GM21381 (cell line): ENCODE measurements around the gene ACTA2.
A peak's percentile ranks its signal among the peaks of the same experiment; 100 is the strongest.

Experiments used
- ATAC-seq: cut with Tn5 transposase; IDR thresholded peaks from one replicate; pipeline ENCODE4 v1.9.1; 2021; ENCODE audit warnings: mild to moderate bottlenecking, moderate library complexity; ENCODE audit not compliant: unreplicated experiment

ACTA2 gene

DNA sequence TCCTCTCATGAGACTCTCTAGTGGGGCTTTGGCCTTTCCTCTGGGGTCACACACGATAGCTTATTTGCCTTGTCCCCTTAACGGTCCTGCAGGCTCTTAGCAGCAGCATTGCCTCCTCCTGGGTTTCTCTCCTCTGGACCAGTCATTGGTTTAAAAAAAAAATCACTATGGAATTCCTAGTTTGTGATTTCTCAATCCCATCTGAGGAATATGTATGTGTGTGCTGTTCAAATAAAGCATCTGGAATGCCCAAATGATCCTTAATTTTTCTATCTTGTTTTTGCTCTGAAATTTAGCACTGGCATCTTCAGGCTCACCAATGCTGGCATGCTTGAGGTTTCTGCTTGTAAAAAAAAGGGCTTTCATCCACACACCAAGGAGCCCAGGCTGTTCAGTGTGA lies 30.5 kb downstream of the ACTA2 start:
- ATAC-seq, result no peak

DNA sequence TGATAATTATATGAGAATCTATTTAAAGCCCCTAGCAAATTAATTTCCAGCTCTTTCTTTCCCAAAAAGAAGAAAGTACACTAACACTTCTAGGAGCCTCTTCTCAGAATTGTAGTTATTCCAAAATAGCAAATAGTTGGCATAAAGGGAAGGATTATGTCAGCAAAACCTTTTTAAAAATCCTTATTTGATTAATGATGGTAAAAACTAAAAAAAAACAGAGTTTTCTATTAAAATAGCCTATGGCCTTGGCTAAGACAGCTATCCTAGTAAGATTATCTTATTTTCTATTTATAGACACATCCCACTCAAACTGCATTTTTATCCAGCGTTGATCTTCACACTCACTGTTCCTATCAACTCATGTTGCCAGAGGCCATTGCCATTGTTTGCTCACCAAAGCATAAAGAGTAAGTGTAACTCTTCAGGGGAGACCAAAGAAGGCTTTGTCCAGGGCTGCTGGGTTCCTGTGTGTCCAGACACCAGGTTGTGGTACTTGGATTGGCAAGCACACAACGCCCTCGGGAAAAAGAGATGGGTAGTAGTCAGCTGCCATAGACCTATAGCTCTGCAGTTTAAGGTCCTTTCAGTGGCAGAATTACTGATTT lies 31.5 kb downstream of the ACTA2 start:
- ATAC-seq, result no peak

DNA sequence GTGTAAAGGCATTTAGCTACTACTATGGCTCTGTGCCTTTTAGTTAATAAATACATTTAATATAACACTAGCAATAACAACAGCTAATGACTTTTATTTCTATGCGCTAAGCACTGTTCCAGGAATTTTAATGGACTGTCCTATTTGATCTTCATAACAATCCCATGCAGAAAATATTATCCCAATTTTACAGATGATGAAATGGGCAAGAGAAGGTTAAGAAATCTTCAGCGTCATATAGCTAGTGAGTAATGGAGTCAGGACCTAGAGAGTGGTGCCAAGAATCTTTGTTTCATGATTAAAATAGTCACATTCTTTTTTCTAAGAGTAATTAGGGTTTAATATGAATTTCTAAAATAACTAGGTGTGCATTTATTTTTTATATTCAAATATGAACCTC lies 32.4 kb downstream of the ACTA2 start:
- ATAC-seq, result no peak

DNA sequence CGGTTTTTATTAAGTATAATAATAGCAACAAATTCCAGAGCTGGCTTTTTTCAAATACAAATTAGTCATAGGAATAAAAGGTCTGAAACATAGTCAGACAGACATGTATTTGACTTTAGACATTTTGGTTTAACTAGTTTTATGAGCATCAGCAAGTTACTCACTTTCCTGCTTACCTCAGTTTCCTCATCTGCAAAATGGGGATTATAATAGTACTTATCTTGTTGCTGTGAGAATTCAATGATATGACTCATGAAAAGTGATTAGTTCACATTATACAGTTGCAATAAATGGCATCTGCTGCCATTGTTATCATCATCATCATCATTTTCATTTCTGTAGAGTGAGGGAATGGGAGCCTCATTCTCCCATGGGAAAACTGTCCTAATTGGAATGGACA lies 33.5 kb downstream of the ACTA2 start:
- ATAC-seq, result no peak

DNA sequence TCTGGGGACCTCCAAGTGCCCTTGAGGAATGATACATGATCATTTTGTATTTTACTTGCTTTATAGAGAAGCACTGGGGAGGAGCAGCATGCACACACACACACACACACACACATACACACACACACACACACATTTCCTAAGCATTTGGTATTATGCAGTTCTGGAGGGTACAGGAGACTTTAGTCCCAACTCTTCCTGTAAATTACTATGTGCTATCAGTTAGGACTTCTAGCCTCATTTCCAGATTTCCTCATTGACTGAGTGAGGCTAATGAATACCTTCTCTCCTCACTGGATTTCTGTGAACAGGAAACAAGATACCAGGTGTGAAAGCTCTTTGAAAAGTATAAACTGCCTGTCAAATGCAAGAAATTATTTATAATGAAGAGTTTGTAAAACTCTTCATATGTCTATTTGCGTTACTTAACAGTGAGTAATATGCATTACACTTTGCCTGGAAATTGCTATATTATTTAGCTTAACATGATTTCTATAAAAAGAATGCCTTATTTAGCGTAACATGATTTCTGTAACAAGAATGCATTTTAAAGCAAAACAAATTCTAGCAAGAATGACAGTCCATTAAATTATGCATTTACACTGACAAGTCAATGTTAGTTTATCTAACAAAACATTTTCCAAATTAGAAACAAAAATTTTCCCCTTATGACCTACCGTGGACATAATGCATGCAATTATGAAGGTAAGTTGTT lies 34.2 kb downstream of the ACTA2 start:
- no peak for ATAC-seq

DNA sequence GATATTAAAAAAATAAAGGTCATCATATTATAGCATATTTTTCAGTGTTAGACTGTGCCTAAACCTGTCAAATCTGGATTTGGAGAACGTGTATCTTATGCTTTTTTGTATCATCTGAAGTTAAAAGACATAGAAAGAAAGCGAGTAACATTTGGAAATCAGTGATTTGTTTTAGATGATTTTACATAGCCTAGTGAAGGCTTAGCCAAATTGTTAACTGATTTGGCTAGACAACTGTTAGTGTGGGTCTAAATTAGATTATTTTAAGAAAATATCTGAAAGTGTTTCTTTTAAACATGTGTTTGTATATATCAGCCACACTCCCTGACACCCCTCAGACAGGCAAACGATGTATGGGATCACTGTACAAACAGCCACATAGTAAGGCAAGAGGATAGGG lies 35.6 kb downstream of the ACTA2 start:
- no peak for ATAC-seq

DNA sequence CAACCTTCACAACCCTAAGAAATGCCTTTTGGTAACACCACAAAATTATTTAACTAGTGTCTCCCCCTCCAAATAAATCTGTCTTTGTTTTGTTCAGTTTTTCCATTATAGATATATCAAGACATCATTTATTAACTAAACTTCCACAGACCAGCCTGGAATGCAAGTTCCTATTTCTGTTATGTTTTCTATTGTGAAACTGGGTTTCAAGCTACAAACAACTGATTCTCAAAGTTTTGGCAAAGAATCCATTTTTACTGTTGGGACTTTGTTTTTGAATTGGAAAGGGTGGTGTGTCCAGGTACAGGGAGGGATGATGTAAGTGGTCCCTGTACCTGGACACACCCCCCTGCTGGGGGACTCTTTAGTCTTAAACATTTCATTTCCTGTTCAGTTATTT lies 36.3 kb downstream of the ACTA2 start:
- no peak for ATAC-seq

DNA sequence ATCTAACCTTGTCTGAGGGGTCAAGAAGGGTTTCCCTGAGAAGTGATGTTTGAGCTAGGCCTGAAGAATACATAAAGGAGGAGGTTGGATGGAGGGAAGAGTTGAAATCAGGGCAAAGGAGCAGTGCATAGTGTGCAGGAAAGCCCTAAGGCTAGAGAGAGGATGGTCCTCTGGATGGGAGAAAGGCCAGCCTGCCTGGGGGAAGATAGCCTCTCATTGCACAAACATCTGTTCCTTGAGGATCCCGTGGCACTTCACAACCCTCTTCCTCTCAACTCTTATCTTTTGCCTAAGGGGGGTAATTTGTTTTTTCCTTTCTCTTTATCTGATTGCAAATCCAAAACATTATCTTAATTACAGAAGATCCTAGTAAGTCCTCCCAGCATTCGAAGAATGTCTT lies 36.8 kb downstream of the ACTA2 start:
- no peak for ATAC-seq

DNA sequence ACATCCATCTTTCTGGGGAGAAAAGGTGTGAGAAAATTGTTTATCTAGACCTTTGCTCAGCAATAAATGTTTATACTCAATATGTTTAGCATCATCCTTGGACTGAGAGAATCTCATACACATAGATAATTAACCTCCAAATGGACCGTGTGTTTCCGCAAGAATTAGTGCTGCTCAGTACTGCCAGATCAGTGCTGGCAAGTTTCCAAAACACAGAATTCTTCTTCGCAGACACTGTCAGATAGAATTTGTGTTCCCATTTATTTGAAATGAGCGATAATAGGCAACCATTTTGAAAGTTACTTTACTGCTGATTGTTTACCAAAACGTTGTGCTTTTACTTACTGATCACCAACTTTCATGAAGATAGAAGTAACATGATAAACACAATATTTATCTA lies 38.8 kb downstream of the ACTA2 start:
- no peak for ATAC-seq

DNA sequence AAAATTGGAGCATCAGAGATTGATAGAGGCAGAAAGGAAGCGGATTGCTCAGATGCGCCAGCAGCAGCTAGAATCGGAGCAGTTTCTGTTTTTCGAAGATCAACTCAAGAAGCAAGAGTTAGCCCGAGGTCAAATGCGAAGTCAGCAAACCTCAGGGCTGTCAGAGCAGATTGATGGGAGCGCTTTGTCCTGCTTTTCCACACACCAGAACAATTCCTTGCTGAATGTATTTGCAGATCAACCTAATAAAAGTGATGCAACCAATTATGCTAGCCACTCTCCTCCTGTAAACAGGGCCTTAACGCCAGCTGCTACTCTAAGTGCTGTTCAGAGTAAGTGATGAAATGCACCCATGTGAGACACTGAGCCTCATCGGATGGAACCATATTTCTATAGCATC lies 39.4 kb downstream of the ACTA2 start:
- ATAC-seq, result no peak

DNA sequence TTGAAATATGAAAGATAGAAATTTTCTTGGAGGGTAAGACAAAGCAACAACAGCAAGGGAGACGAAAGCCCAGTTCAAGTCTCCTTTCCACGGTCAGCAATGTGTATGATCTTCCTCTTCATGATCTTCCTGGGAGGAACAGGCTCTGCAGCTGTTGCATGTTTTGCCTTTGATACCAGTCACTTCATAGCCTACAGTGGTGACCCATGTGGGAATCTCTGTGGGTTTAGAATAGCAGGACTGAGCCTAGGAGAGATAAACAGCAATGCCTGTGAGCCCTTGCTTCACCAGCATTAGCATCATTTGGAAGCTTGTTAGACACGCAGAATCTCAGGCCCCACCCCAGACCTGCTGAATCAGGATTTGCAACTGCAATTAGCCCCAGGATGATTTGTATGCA lies 40.7 kb downstream of the ACTA2 start:
- no peak for ATAC-seq

DNA sequence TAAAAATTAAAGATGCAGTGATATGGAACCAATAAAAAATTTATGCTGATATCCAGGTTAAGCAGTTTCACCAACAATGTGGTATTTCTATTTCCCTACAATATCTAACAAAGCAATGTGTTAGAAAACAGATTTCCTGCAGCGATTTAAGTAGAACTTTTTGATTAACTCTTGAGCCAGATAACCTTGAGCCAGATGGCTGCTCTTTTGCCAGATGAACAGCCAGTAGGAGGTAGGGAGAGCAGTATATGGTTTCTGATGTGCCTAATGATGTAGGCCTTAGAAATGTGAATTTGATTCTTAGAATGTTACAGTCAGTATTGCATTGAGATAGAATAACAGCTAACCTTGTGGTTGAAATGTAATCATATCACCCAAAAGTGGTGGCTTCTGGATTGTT lies 41.5 kb downstream of the ACTA2 start:
- ATAC-seq, result no peak

DNA sequence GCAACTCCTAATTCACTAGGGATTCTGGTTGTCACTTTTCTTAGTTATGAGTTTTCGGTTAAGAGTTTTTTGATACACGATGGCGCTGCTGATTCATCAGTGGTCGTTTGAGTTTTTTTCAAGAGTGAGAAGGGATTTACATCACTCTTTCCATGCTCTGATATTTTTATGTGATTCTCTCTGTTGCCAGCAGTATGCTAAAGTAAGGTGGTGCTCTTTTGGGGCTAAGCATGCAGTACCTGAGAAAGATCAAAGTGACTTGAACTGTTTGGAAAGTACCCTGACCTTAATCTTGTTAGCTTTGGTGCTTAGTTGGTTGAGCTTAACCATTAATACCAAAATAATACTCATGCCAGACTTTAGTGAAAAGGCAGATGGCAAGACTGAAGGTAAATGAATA lies 44.4 kb downstream of the ACTA2 start:
- ATAC-seq, result no peak

DNA sequence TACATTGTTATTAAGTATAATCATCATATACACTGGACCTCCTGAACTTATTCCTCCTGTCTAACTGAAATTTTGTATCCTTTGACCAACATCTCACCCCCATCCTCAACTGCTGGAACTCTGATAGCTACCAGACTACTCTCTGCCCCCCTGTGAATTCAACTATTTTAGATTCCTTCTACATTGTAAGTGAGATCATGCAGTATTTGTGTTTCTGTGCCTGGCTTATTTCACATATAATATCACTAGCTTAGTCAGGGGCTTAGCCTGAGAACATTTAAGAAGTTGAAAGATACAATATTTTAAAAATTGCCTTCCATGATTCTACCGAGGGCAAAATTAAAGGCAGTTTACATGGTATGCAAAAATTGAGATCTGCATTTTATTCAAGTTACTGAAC lies 45.7 kb downstream of the ACTA2 start:
- no peak for ATAC-seq

DNA sequence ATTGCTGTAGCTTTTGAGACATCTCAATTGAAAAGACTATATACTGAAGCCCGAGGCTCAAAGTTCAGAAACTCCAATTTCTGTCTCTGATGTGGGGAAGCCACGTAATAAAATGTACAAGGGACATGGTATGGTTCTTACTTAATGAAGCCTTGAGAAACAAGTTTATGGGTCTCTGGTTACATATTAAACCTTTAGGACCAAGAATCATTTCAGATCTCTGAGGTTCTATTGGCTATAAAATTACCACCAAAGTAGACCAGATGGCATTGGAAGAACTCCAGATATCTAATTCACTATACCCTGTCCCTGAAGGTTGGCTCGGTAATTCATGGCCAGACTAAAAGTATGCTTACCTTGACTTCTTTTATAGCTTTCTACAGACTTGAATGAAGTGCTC lies 48.9 kb downstream of the ACTA2 start:
- no peak for ATAC-seq

DNA sequence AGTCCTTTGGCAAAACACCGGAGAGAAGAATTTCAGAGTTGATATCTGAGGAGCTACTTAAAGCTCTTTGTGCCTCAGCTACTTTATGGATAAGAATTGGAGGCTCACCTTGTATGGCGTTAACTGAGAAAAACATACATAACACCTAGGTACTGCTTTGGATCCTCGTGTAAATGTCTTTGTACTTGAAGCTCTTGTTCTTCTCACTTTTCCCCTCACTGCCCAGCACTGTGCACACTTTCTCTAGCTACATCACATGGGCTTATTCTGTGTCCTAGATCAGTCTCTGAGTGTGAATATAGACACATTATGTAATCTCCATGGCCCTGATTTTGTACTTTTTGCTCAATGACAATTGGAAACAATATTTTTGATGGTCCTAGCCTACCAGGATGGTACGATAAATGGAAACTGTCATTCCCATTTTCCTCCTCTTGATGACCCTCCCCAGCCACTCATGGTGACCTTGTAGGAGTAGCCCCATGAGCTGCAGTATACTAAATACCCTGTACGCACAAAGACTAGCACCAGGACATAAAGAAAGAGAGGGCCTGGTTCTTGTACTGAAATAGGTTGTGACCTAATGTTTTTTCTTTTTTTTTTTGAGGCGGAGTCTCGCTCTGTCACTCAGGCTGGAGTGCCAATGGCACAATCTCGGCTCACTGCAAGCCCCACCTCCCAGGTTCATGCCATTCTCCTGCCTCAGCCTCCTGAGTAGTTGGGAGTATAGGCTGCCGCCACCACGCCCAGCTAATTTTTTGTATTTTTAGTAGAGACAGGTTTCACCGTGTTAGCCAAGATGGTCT lies 50.4 kb downstream of the ACTA2 start:
- ATAC-seq, result peak; percentile 51

DNA sequence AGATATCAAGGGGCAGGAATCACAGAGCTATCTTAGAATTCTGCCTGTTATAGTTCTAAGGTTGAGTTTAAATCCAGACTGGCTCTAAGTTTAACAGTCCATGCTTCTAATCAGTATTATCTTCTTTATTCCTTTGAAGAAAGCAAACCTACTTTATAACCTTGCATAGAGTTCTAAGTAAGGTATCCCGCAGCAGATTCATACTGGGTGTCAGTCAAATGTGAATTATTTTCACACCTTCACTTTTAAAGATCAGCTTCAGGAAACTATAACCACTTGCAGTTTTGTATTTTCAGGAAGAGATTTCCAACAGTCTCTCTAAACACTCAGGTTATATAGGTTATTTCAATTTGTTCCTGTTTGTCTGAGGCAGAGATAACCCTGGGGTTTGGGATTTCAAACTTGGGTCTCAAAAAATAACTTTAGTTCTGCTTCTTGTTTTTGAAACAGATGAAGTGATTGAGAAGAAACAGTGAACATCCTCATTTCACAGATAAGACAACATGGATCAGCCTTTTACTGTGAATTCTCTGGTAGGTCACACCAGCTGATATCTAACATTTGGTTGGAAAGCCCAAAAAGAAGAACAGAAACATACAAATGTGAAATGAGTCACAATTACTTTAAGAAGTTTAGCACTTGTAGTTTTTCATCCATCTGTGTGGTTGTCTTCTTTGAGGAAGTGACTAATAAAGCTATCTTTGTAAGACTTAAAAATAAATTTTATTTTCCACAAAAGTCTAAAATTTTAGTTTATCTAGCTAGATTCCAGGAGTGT lies 51.2 kb downstream of the ACTA2 start:
- ATAC-seq, result peak; percentile 74

DNA sequence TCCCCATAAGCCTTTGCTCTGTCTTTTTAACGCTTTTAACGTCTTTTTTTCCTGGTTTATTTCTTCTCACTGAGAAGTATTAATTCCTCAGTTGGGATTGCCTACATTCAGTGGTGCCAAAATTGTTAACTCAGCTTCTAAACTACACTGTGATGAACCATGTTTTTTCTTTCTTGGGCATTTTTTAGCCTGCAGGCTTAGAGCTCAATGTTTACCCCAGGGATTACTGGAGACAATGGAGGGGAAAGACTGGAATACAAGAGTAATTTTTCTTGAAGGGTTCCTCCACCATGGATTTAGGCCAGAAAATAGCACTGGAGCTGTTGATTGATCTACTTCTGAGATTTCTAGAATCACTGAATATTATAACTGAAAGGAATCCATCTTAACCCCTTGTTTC lies 52.7 kb downstream of the ACTA2 start:
- no peak for ATAC-seq

DNA sequence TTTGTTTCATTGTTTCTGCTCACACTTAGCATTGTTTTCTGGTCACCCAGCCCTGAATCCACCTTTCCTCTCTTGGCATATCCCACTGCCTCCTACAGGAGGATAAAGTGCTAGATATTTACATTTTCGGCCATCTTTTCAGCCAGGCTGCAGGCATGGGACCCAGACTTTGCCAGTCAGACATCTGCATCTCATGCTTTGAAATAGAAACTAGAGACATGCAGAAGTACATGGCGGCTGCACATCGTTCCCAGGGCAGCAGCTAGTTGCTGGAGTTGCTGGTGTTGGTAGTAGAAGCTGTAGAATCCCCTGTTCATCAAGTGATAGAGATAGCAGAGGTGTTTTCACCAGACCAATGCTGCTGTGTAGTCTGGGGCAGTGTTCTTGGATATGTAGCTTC lies 53.8 kb downstream of the ACTA2 start:
- no peak for ATAC-seq

DNA sequence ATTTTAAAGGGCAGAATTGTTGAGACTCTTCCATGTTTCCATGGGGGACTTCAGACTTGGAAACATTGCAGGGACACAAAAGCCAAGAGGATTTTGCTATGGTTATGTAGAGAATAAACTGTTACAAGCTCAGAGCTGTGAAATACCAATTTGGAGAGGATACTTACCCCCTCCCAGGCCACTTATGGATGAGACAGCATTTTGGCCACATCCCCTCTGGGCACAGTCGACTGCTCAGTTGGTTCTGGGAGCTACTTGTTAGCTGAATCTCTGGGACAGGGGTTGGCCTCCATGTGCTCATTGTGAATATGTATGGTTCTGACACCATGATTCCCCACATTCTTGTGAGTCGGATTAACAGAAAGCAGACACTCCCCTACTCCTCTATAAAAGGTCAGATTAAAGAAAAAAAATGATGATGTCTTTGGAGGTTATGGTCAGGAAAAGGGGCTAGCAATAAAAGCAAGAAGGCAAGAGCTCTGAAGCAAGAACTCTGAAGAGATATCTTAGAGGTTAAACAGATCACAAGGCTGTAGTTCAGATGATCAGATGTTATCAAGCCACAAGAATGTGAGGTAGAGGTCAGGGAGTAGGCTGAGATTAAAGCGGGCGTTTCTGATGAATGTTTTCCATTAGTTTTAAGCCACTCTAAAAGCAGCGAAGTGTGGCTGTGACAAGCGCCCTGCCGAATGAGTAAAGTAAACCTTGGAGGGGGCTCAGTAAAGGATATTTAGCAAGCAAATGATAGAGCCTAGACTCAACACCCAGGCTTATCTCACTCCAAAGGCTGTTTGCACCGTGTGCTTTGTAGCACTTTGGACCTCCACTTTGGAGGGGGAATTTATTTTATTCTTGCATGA lies 55.3 kb downstream of the ACTA2 start:
- no peak for ATAC-seq
